IMR-90 (cell line): ENCODE results near the gene RPS2. TPM values are rescaled to one million over a fixed set of nuclear protein-coding genes. Genes with fewer than 3 reads are reported as not detected.

Experiments used
- ATAC-seq: fragments of 200-7000 bp; cut with Tn5 transposase; 2 replicates; pipeline ENCODE4 v1.9.1; 2020; ENCODE audit warnings: low read depth, mild to moderate bottlenecking, moderate library complexity
- BruUV-seq: library from RNA; stranded (reverse); fragments of 400-500 nt; replicated peaks from 2 replicates; lab custom pipeline; 2021; lab: Mats Ljungman, UMichigan
- CTCF ChIA-PET: fragments of 300-600 bp; formaldehyde crosslinking; extraction: SDS; loops from one replicate; lab custom pipeline; 2021; ENCODE audit warnings: antibody characterized with exemption; lab: Yijun Ruan, JAX
- POLR2A ChIA-PET: fragments of 300-600 bp; sonication (Branson Sonifier 250); formaldehyde crosslinking; loops from one replicate; lab custom pipeline; 2022; ENCODE audit warnings: antibody characterized with exemption; ENCODE audit not compliant: unreplicated experiment; lab: Charles Lee
- DNase-seq: peaks from one replicate; pipeline ENCODE4 v3.0.0; 2013
- H2AFZ ChIP-seq: replicated peaks from 2 replicates; pipeline ENCODE3; 2013; ENCODE audit warnings: low read length, mild to moderate bottlenecking; ENCODE audit not compliant: poor library complexity
- H2AK5ac ChIP-seq: 2 replicates; pipeline ENCODE4 v1.6.1; 2013; ENCODE audit warnings: low read depth, low read length, inconsistent platforms
- H2AK9ac ChIP-seq: replicated peaks from 2 replicates; pipeline ENCODE3; 2013; ENCODE audit warnings: mild to moderate bottlenecking, low read depth, low read length, moderate library complexity; ENCODE audit not compliant: poor library complexity
- H2BK120ac ChIP-seq: 2 replicates; pipeline ENCODE4 v1.6.1; 2013; ENCODE audit warnings: low read depth, low read length, inconsistent platforms
- H2BK15ac ChIP-seq: 3 replicates; pipeline ENCODE4 v1.6.1; 2013; ENCODE audit warnings: low read depth, low read length, inconsistent platforms
- H2BK20ac ChIP-seq: 2 replicates; pipeline ENCODE4 v1.6.1; 2013; ENCODE audit warnings: low read depth, mild to moderate bottlenecking, inconsistent platforms, low read length, moderate library complexity
- H2BK5ac ChIP-seq: 2 replicates; pipeline ENCODE4 v1.6.1; 2013; ENCODE audit warnings: mild to moderate bottlenecking, low read depth, low read length, inconsistent platforms; ENCODE audit not compliant: poor library complexity, severe bottlenecking
- H3K14ac ChIP-seq: replicated peaks from 2 replicates; pipeline ENCODE4 v1.6.1; 2013; ENCODE audit warnings: low read depth, low read length, inconsistent platforms
- H3K18ac ChIP-seq: 2 replicates; pipeline ENCODE4 v1.6.1; 2013; ENCODE audit warnings: low read depth, low read length, control low read depth
- H3K23ac ChIP-seq: 2 replicates; pipeline ENCODE4 v1.6.1; 2013; ENCODE audit warnings: low read depth, low read length, inconsistent platforms
- H3K27ac ChIP-seq: 2 replicates; pipeline ENCODE4 v1.5.1; 2013; ENCODE audit warnings: mild to moderate bottlenecking, control low read depth, low read length; ENCODE audit not compliant: insufficient read depth
- H3K27me3 ChIP-seq: 2 replicates; pipeline ENCODE4 v1.6.1; 2013; ENCODE audit warnings: low read length; ENCODE audit not compliant: control insufficient read depth, insufficient read depth
- H3K36me3 ChIP-seq: 2 replicates; pipeline ENCODE4 v1.6.1; 2013; ENCODE audit warnings: low read length, mixed read lengths; ENCODE audit not compliant: control insufficient read depth, insufficient read depth
- H3K4ac ChIP-seq: 2 replicates; pipeline ENCODE4 v1.6.1; 2013; ENCODE audit warnings: low read depth, low read length, inconsistent platforms
- H3K4me1 ChIP-seq: 2 replicates; pipeline ENCODE4 v1.6.1; 2013; ENCODE audit warnings: low read length, mixed read lengths; ENCODE audit not compliant: control insufficient read depth, insufficient read depth
- H3K4me2 ChIP-seq: 2 replicates; pipeline ENCODE4 v1.6.1; 2013; ENCODE audit warnings: low read depth, mild to moderate bottlenecking, control low read depth, low read length, moderate library complexity
- H3K4me3 ChIP-seq: 2 replicates; pipeline ENCODE4 v1.5.1; 2013; ENCODE audit warnings: low read depth, mild to moderate bottlenecking, control low read depth, low read length, moderate library complexity; ENCODE audit not compliant: insufficient read depth
- H3K56ac ChIP-seq: 2 replicates; pipeline ENCODE4 v1.6.1; 2013; ENCODE audit warnings: low read length, inconsistent platforms; ENCODE audit not compliant: insufficient read depth; ENCODE audit errors: extremely low read depth
- H3K79me1 ChIP-seq, 2 experiments: 2 replicates each; pipeline ENCODE4 v1.6.1; 2013; ENCODE audit warnings: low read length in 2 of 2, inconsistent platforms in 1 of 2, low read depth in 1 of 2
- H3K9ac ChIP-seq: 2 replicates; pipeline ENCODE4 v1.6.1; 2013; ENCODE audit warnings: low read depth, low read length, control low read depth
- H3K9me1 ChIP-seq: 2 replicates; pipeline ENCODE4 v1.6.1; 2013; ENCODE audit warnings: low read length, inconsistent platforms; ENCODE audit not compliant: insufficient read depth
- H3K9me3 ChIP-seq: 2 replicates; pipeline ENCODE4 v1.6.1; 2013; ENCODE audit warnings: low read length; ENCODE audit not compliant: control insufficient read depth, insufficient read depth
- H4K20me1 ChIP-seq: 2 replicates; pipeline ENCODE4 v1.6.1; 2013; ENCODE audit warnings: low read length, inconsistent platforms; ENCODE audit not compliant: insufficient read depth
- H4K5ac ChIP-seq: 2 replicates; pipeline ENCODE4 v1.6.1; 2013; ENCODE audit warnings: mild to moderate bottlenecking, low read depth, low read length, control low read depth
- H4K8ac ChIP-seq, 2 experiments: 2 replicates each; pipeline ENCODE4 v1.6.1; 2013; ENCODE audit warnings: low read depth in 2 of 2, low read length in 2 of 2, control low read depth in 1 of 2, inconsistent platforms in 1 of 2
- H4K91ac ChIP-seq: 2 replicates; pipeline ENCODE4 v1.6.1; 2013; ENCODE audit warnings: low read depth, low read length, inconsistent platforms; ENCODE audit not compliant: insufficient read depth
- CHD1 ChIP-seq: IDR thresholded peaks from 2 replicates; pipeline ENCODE4 v1.6.1; 2012; ENCODE audit warnings: low read depth, low read length, improper control_type of control experiment
- FOS ChIP-seq: fragments of 150-350 bp; IDR thresholded peaks from 2 replicates; pipeline ENCODE4 v1.6.1; 2016; ENCODE audit warnings: low read depth, low read length
- MXI1 ChIP-seq: IDR thresholded peaks from 2 replicates; pipeline ENCODE4 v1.6.1; 2012; ENCODE audit warnings: low read depth, mild to moderate bottlenecking, low read length, moderate library complexity, borderline replicate concordance
- RAD21 ChIP-seq: IDR thresholded peaks from 2 replicates; pipeline ENCODE4 v1.6.1; 2012; ENCODE audit warnings: low read length, improper control_type of control experiment
- WGBS, 2 experiments: methylation state at CpG; one replicate each; pipeline versions ENCODE4 v1.1.5 to v1.1.7; 2013; ENCODE audit warnings: missing lambda C conversion rate in 2 of 2; ENCODE audit not compliant: insufficient read length in 1 of 2; ENCODE audit errors: extremely low coverage in 2 of 2; 5-methylcytosine and 5-hydroxymethylcytosine counted together
- dilution Hi-C: fragments of 300-500 bp; cut with HindIII; formaldehyde crosslinking; loops from one replicate; pipeline ENCODE4 v1.14.3; 2018; ENCODE audit warnings: low sequenced_read_pairs; ENCODE audit not compliant: unreplicated experiment
- in situ Hi-C: fragments of 300-500 bp; cut with MboI; formaldehyde crosslinking; loops from 3 replicates; pipeline ENCODE4 v1.14.3; 2019; ENCODE audit warnings: low sequenced_read_pairs, inconsistent platforms, mixed read lengths
- intact Hi-C: fragments of 100-400 bp; cut with micrococcal nuclease; formaldehyde crosslinking; loops from 2 replicates; pipeline ENCODE4 v1.10.0; 2022
- polyA plus RNA-seq, 3 experiments: library from polyadenylated mRNA; depleted of rRNA; stranded (reverse); fragments of >200 nt; gene quantifications; 2 replicates each; pipeline ENCODE4 v1.2.3, GENCODE V29; 2012; ENCODE audit warnings: low replicate concordance in 1 of 3
- total RNA-seq: library from RNA; depleted of rRNA; stranded (reverse); fragments of >200 nt; gene quantifications from 2 replicates; pipeline ENCODE4 v1.2.3, GENCODE V29; 2012
- TF ChIP-seq, protein P1 (sequence below): conservative IDR thresholded peaks from 2 replicates; pipeline ENCODE4 v1.5.1; 2012; ENCODE audit warnings: mild to moderate bottlenecking, low read depth, low read length, improper control_type of control experiment

RPS2 gene
- total and polyA plus RNA-seq, 2 of the 4 experiments (the other 2 are of a cell fraction), result 2,703 to 6,941 TPM

DNA sequence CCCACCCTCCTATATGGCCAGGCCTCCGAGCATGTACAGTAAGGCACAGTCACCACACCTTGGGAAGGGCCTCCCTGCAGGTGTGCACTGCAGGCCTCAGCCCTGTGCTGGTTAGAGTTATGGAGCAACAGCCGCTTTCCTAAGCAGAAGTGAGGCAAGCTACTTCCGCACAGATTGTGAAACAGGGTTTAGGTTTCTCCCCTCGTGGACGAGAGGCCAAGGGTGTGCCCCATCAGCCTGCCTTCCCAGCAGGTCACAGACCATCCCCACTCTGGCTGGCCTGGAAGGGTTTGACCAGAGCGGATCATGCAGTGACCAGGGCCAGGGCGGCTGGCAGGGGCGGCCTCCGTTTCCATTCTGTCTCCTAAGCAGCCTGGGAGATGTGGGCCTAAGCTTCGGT is 26.3 kb downstream of the RPS2 start:
- Histone ChIP-seq H3K4me3 (no peak overlapping the region), H3K9me3 (no peaks in the 10 kb centered on the region), H2BK15ac (no peak overlapping the region), H3K18ac (no peak overlapping the region), H4K8ac (no peak overlapping the region), H2AK9ac (no peak overlapping the region), H3K9ac (no peak overlapping the region), H3K9me1 (no peaks in the 10 kb centered on the region), H4K20me1 (no peaks in the 10 kb centered on the region), H4K5ac (no peak overlapping the region), H2BK5ac (no peak overlapping the region), H3K79me1 (peaks cover 9 to 13% of the 10 kb centered on the region in 2 experiments; a peak in 3 of 4 replicates), H3K4ac (no peak overlapping the region), H4K91ac (no peak overlapping the region), H3K27me3 (no peaks in the 10 kb centered on the region), H2BK20ac (no peak overlapping the region), H3K56ac (no peak overlapping the region), H3K14ac (no peak overlapping the region), H3K4me1 (peaks cover 5% of the 10 kb centered on the region; the same call in 1 of the 2 replicates), H3K27ac (no peak overlapping the region), H3K36me3 (peaks cover 23% of the 10 kb centered on the region), H2AK5ac (no peak overlapping the region), H3K4me2 (no peak overlapping the region), H2BK120ac (no peak overlapping the region), H2AFZ (no peak overlapping the region), H3K23ac (no peak overlapping the region)
- in situ Hi-C loops, result no loop called here
- dilution Hi-C loops, result no loop called here
- BruUV-seq, result no TSS peak
- DNase-seq, result no peak
- no peak for ATAC-seq
- ChIA-PET CTCF (no interaction called here), POLR2A (no interaction called here)
- intact Hi-C loops, result no loop called here
- no peak for TF ChIP-seq RAD21
- TF ChIP-seq, protein P1, sequence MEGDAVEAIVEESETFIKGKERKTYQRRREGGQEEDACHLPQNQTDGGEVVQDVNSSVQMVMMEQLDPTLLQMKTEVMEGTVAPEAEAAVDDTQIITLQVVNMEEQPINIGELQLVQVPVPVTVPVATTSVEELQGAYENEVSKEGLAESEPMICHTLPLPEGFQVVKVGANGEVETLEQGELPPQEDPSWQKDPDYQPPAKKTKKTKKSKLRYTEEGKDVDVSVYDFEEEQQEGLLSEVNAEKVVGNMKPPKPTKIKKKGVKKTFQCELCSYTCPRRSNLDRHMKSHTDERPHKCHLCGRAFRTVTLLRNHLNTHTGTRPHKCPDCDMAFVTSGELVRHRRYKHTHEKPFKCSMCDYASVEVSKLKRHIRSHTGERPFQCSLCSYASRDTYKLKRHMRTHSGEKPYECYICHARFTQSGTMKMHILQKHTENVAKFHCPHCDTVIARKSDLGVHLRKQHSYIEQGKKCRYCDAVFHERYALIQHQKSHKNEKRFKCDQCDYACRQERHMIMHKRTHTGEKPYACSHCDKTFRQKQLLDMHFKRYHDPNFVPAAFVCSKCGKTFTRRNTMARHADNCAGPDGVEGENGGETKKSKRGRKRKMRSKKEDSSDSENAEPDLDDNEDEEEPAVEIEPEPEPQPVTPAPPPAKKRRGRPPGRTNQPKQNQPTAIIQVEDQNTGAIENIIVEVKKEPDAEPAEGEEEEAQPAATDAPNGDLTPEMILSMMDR, result no peak
- TF ChIP-seq CHD1, result no peak
- no peak for TF ChIP-seq MXI1
- TF ChIP-seq FOS, result no peak
- WGBS, 2 experiments, result 100% methylated on average over 2 of the region's 10 CpGs; no CpG with 5 or more reads in 1 of the 2 experiments
